Spleen (tissue), 7 donors: ENCODE data around the gene FBXO31.

Source experiments
- CTCF ChIP-seq, 11 experiments: fragments of 200-600 bp in 7 of 11; fragments of 450-650 bp in 4 of 11; sonication (generic) in 4 of 11; IDR thresholded peaks in 8 of 11; conservative IDR thresholded peaks in 3 of 11; 1 replicate in 7 of 11; 2 replicates in 4 of 11; pipeline versions ENCODE4 v1.4.0 to v1.8.0; 2016 to 2021; ENCODE audit warnings: antibody characterized with exemption in 11 of 11, inconsistent platforms in 4 of 11, mild to moderate bottlenecking in 1 of 11
- POLR2A ChIP-seq, 3 donors: fragments of 450-650 bp; IDR thresholded peaks; one replicate each; pipeline ENCODE4 v1.5.1; 2017; ENCODE audit warnings: antibody characterized with exemption in 3 of 3, mild to moderate bottlenecking in 1 of 3
- POLR2AphosphoS5 ChIP-seq, 3 donors: sonication (generic); formaldehyde crosslinking; IDR thresholded peaks; one replicate each; pipeline ENCODE4 v1.5.1; 2017; ENCODE audit warnings: antibody characterized with exemption in 3 of 3
- donor health status: DM: no; HTN: no; CAD: no; lungs with moderate emphysema.
- donor health status: DM: no; HTN: no; CAD: no.
- donor health status: DM: no; HTN: no; CAD: no.

- TF ChIP-seq CTCF (IDR thresholded peaks at IDR 0.05 in 8 of 11, conservative IDR thresholded peaks at IDR 0.05 in 3 of 11), result peak in 7 of 11 experiments; percentile 17 to 54 (median 37)
- no peak for TF ChIP-seq POLR2A (IDR thresholded peaks at IDR 0.05)
- peak in 2 of 3 donors; percentile 20 to 55 for TF ChIP-seq POLR2AphosphoS5 (IDR thresholded peaks at IDR 0.05)
Observed at GRCh38 chr16:87392821-87393679, 9.5 kb upstream of the FBXO31 start.
